ENCODE results near the gene SLC19A1.

The SLC19A1 gene

GRCh38 chr21:45541221-45542039, 810 bp downstream of the SLC19A1 start:
- ChIA-PET CTCF (no interaction called here), POLR2A (no interaction called here)
- peak; percentile 91 for DNase-seq (ENCODE audit: extremely low spot score)
- TF ChIP-seq CTCF (IDR thresholded peaks at IDR 0.05; ENCODE audit: control extremely low read depth, extremely low read depth, low read depth, missing control alignments) = no peak

- ChIA-PET CTCF (no interaction called here), POLR2A (no interaction called here)
- no peak for DNase-seq (ENCODE audit: extremely low spot score)
- TF ChIP-seq CTCF (IDR thresholded peaks at IDR 0.05; ENCODE audit: control extremely low read depth, extremely low read depth, low read depth, missing control alignments) = no peak
These were observed 1.7 kb downstream of the SLC19A1 start for GRCh38 chr21:45540601-45540970.

- ChIA-PET POLR2A (no interaction called here), CTCF (interaction anchor here (1.2 kb wide), 1 partner anchor 22 kb away, joined by 3 read pairs; no protein-coding TSS in a partner anchor)
- DNase-seq (ENCODE audit: extremely low spot score) = no peak
- TF ChIP-seq CTCF (IDR thresholded peaks at IDR 0.05; ENCODE audit: control extremely low read depth, extremely low read depth, low read depth, missing control alignments) = no peak
These were observed 2.2 kb downstream of the SLC19A1 start for GRCh38 chr21:45539796-45540600.

- POLR2A ChIA-PET = no interaction called here
- no peak for DNase-seq (ENCODE audit: extremely low spot score)
- TF ChIP-seq CTCF (IDR thresholded peaks at IDR 0.05; ENCODE audit: control extremely low read depth, extremely low read depth, low read depth, missing control alignments) = no peak
- CTCF ChIA-PET = interaction anchor here (1.2 kb wide), 1 partner anchor 23 kb away, joined by 3 read pairs; no protein-coding TSS in a partner anchor
These were observed 3.0 kb downstream of the SLC19A1 start for GRCh38 chr21:45539046-45539795.

- no peak for TF ChIP-seq CTCF (IDR thresholded peaks at IDR 0.05; ENCODE audit: control extremely low read depth, extremely low read depth, low read depth, missing control alignments)
- CTCF ChIA-PET = interaction anchor here (1.2 kb wide), 1 partner anchor 24 kb away, joined by 3 read pairs; no protein-coding TSS in a partner anchor
- POLR2A ChIA-PET = no interaction called here
- no peak for DNase-seq (ENCODE audit: extremely low spot score)
These were observed 3.7 kb downstream of the SLC19A1 start for GRCh38 chr21:45538381-45539045.

Data from GM10248 (cell line).